Measurements from ENCODE around the gene GLCCI1. TPM values are rescaled to one million over a fixed set of nuclear protein-coding genes. Genes with fewer than 3 reads are reported as not detected.
A peak's percentile ranks its signal among the peaks of the same experiment; 100 is the strongest.

GLCCI1 gene
- total and polyA plus RNA-seq, 10 of the 15 experiments (the other 5 are each of a cell fraction or from before 2014, with no cell fraction given) = 12.6 to 92.0 (median 27.6) TPM

GRCh38 chr7:8129318-8129659, 160.7 kb downstream of the GLCCI1 start:
- peaks cover 3% of the 10 kb centered on the region; the same call in 1 of the 2 replicates for H3K79me2 ChIP-seq (ENCODE audit: control insufficient read depth, insufficient read depth, low read length)
- WGBS (ENCODE audit: insufficient coverage, insufficient replicate concordance, low lambda C conversion rate, missing lambda C conversion rate) = 4% methylated on average over 1 of the region's 1 CpG
- H3K27ac ChIP-seq (ENCODE audit: control insufficient read depth, insufficient read depth) = peak overlapping the region; percentile 90
- FAIRE-seq (no peak), ATAC-seq (peak; percentile 9), DNase-seq (ENCODE audit: low read depth, low spot score) (no peak)
- SMC1A ChIA-PET (ENCODE audit: uncharacterized antibody, unreplicated experiment) = interaction anchor here (0.6 to 9.2 kb wide), 4 partner anchors 12 to 309 kb away, joined by 3 to 182 read pairs (median 5); no protein-coding TSS in a partner anchor
- in situ Hi-C loops (cut with MboI) (loop anchor here (25.0 kb wide), 1 partner anchor 1867 kb away; the partner anchor contains the start of gene CYTH3), intact Hi-C loops (cut with micrococcal nuclease; ENCODE audit: unreplicated experiment) (no loop called here)
- no peaks in the 10 kb centered on the region for H4K20me1 ChIP-seq (ENCODE audit: control insufficient read depth, insufficient read depth)
- no peaks in the 10 kb centered on the region for H3K9me3 ChIP-seq (replicated peaks; ENCODE audit: control insufficient read depth, insufficient read depth, low read length)
- no peak overlapping the region for H2AFZ ChIP-seq (ENCODE audit: control insufficient read depth, low read depth, low read length)
- H3K9ac ChIP-seq (ENCODE audit: control insufficient read depth, insufficient read depth, low read length) = peak overlapping the region; percentile 80; the same call in 1 of the 2 replicates
- CTCF ChIA-PET = no interaction called here
- H3K27me3 ChIP-seq (replicated peaks in 1 of 2; ENCODE audit: control insufficient read depth in 2 of 2, insufficient read depth in 2 of 2, low read length in 1 of 2) = no peaks in the 10 kb centered on the region
- no peaks in the 10 kb centered on the region for H3K36me3 ChIP-seq (ENCODE audit: control insufficient read depth in 2 of 2, insufficient read depth in 2 of 2, low read length in 1 of 2)
- POLR2A ChIA-PET = interaction anchor here (2.5 to 7.7 kb wide), 2 partner anchors 10 to 60 kb away, joined by 7 to 133 read pairs; no protein-coding TSS in a partner anchor
- H3K4me1 ChIP-seq (ENCODE audit: control insufficient read depth, insufficient read depth, low read length) = peaks cover 91% of the 10 kb centered on the region
- BruUV-seq (replicated peaks) = no TSS peak
- RAD21 ChIA-PET (ENCODE audit: unreplicated experiment) = interaction anchor here (0.7 to 8.5 kb wide), 6 partner anchors 14 to 309 kb away, joined by 3 to 124 read pairs (median 18); partner anchors contain the start of gene GLCCI1
- H3K4me3 ChIP-seq = peak overlapping the region; percentile 12; the same call in 1 of the 2 replicates
- peak overlapping the region; percentile 70; the same call in 1 of the 2 replicates for H3K4me2 ChIP-seq (ENCODE audit: control insufficient read depth, insufficient read depth)
- TF ChIP-seq SMAD1 (IDR thresholded peaks at IDR 0.05; ENCODE audit: low read depth, partially characterized antibody) (peak; percentile 28), HDAC6 (IDR thresholded peaks at IDR 0.05; ENCODE audit: unreplicated experiment) (no peak), EZH2 (IDR thresholded peaks at IDR 0.05; ENCODE audit: borderline replicate concordance, control insufficient read depth, low read depth, low read length) (no peak), POU2F2 (IDR thresholded peaks at IDR 0.05; ENCODE audit: borderline replicate concordance, low read depth, low read length) (no peak), MYB (IDR thresholded peaks at IDR 0.05; ENCODE audit: borderline replicate concordance, low read depth, low read length) (peak; percentile 3; the same call in 1 of the 2 replicates), ZSCAN29 (IDR thresholded peaks at IDR 0.05) (no peak), POLR2AphosphoS5 (IDR thresholded peaks at IDR 0.05; ENCODE audit: low read length) (0 out of 2 replicates have a peak, but pooled peaks have one; percentile 19), EP300 (IDR thresholded peaks at IDR 0.05; ENCODE audit: borderline replicate concordance in 1 of 2, control insufficient read depth in 1 of 2, low read depth in 2 of 2, low read length in 2 of 2) (peak; percentile 56 to 88), NBN (IDR thresholded peaks at IDR 0.05) (0 out of 2 replicates have a peak, but pooled peaks have one; percentile 16), MEF2A (IDR thresholded peaks at IDR 0.05; ENCODE audit: insufficient read depth, low read depth, low read length) (peak; percentile 90), IKZF2 (IDR thresholded peaks at IDR 0.05) (peak; percentile 25 to 44; a peak in 3 of 4 replicates), BCL11A (IDR thresholded peaks at IDR 0.05; ENCODE audit: low read depth, low read length) (peak; percentile 66), NR2F1 (conservative IDR thresholded peaks at IDR 0.05) (no peak), RAD21 (IDR thresholded peaks at IDR 0.05; ENCODE audit: insufficient read depth, low read depth, low read length) (peak; percentile 5; the same call in 1 of the 2 replicates), RAD51 (IDR thresholded peaks at IDR 0.05) (0 out of 2 replicates have a peak, but pooled peaks have one; percentile 21), IKZF1 (conservative IDR thresholded peaks at IDR 0.05) (no peak; the same call in 1 of the 2 replicates), SKIL (IDR thresholded peaks at IDR 0.05; ENCODE audit: low read depth, poor library complexity, severe bottlenecking) (peak; percentile 71), TCF3 (IDR thresholded peaks at IDR 0.05; ENCODE audit: borderline replicate concordance, insufficient read depth, low read depth, low read length) (no peak), MEF2B (IDR thresholded peaks at IDR 0.05; ENCODE audit: partially characterized antibody, poor library complexity, severe bottlenecking) (peak; percentile 86), RELB (IDR thresholded peaks at IDR 0.05; ENCODE audit: low read depth) (peak; percentile 93), ATF7 (IDR thresholded peaks at IDR 0.05; ENCODE audit: low read depth) (peak; percentile 85)
